OCI-LY3 (cell line): ENCODE results near the gene CNNM2.

ENCODE experiments used
- H2AFZ ChIP-seq: fragments of 200-600, 300-600 bp; shearing (Covaris generic); 2 replicates; pipeline ENCODE4 v1.6.0; 2014; ENCODE audit warnings: antibody characterized with exemption, low read depth, low read length
- H3K27ac ChIP-seq: fragments of 200-600, 300-600 bp; sonication (generic); 2 replicates; pipeline ENCODE4 v1.5.1; 2014; ENCODE audit warnings: mild to moderate bottlenecking, low read length, moderate library complexity, mixed read lengths
- H3K27me3 ChIP-seq: fragments of 200-600, 300-600 bp; sonication (generic); 2 replicates; pipeline ENCODE4 v1.6.1; 2014; ENCODE audit warnings: low read depth, low read length, mixed read lengths
- H3K36me3 ChIP-seq: fragments of 200-600, 300-600 bp; sonication (generic); replicated peaks from 2 replicates; pipeline ENCODE3; 2014; ENCODE audit warnings: low read depth, low read length, mixed read lengths
- H3K4me1 ChIP-seq: fragments of 300-600, 200-600 bp; sonication (generic); 2 replicates; pipeline ENCODE4 v1.6.1; 2014; ENCODE audit warnings: low read length, mixed read lengths
- H3K4me2 ChIP-seq: fragments of 200-600, 300-600 bp; sonication (generic); 2 replicates; pipeline ENCODE4 v1.6.1; 2014; ENCODE audit warnings: low read length, mixed read lengths
- H3K4me3 ChIP-seq: fragments of 300-600, 200-600 bp; sonication (generic); 2 replicates; pipeline ENCODE4 v1.5.1; 2014; ENCODE audit warnings: antibody characterized with exemption, mild to moderate bottlenecking, low read length, moderate library complexity
- H3K79me2 ChIP-seq: fragments of 300-600, 200-600 bp; shearing (Covaris generic); 2 replicates; pipeline ENCODE4 v1.6.1; 2014; ENCODE audit warnings: mild to moderate bottlenecking, low read length, mixed read lengths
- H3K9ac ChIP-seq: fragments of 300-600, 200-600 bp; shearing (Covaris generic); 2 replicates; pipeline ENCODE4 v1.6.0; 2014; ENCODE audit warnings: mild to moderate bottlenecking, low read length, moderate library complexity
- H3K9me3 ChIP-seq: fragments of 200-600, 300-600 bp; shearing (Covaris generic); 2 replicates; pipeline ENCODE4 v1.6.1; 2014; ENCODE audit warnings: low read length, mixed read lengths; ENCODE audit not compliant: insufficient read depth
- H4K20me1 ChIP-seq: fragments of 200-600, 300-600 bp; sonication (generic); 2 replicates; pipeline ENCODE4 v1.6.1; 2016; ENCODE audit warnings: low read length, mixed read lengths; ENCODE audit not compliant: insufficient read depth
- EZH2phosphoT487 ChIP-seq: fragments of 200-600 bp; shearing (Covaris generic); IDR thresholded peaks from 2 replicates; pipeline ENCODE4 v1.6.1; 2018; ENCODE audit warnings: antibody characterized with exemption, mixed run types, low read depth
- TF ChIP-seq, protein P1 (sequence below): fragments of 200-600, 300-600 bp; sonication (generic); IDR thresholded peaks from 2 replicates; pipeline ENCODE4 v1.5.1; 2014; ENCODE audit warnings: antibody characterized with exemption, low read length, low read depth

Gene CNNM2

DNA sequence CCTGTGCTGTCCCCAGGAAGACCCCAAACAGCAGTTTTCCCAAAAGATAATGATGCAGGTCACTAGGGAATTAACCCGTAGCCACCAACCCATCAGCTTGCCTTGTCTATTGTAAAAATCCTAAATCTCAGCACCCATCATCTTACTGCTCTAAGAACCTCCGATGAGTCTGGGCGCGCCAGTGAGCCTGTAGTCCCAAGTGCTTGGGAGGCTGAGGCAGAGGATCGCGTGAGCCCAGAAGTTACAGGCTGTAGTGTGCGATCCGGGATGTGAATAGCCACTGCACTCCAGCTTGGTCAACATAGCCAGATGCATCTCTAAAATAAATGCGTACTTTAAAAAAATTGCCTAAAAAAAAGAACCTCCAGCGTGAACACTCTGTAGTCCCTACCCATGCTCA is 47.9 kb upstream of the CNNM2 start:
- TF ChIP-seq EZH2phosphoT487 = no peak
- TF ChIP-seq, protein P1, sequence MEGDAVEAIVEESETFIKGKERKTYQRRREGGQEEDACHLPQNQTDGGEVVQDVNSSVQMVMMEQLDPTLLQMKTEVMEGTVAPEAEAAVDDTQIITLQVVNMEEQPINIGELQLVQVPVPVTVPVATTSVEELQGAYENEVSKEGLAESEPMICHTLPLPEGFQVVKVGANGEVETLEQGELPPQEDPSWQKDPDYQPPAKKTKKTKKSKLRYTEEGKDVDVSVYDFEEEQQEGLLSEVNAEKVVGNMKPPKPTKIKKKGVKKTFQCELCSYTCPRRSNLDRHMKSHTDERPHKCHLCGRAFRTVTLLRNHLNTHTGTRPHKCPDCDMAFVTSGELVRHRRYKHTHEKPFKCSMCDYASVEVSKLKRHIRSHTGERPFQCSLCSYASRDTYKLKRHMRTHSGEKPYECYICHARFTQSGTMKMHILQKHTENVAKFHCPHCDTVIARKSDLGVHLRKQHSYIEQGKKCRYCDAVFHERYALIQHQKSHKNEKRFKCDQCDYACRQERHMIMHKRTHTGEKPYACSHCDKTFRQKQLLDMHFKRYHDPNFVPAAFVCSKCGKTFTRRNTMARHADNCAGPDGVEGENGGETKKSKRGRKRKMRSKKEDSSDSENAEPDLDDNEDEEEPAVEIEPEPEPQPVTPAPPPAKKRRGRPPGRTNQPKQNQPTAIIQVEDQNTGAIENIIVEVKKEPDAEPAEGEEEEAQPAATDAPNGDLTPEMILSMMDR = no peak
- Histone ChIP-seq H4K20me1 (no peaks in the 10 kb centered on the region), H3K4me3 (no peak overlapping the region; the same call in 1 of the 2 replicates), H3K9me3 (no peaks in the 10 kb centered on the region), H3K79me2 (no peaks in the 10 kb centered on the region), H3K9ac (no peak overlapping the region), H3K4me1 (no peaks in the 10 kb centered on the region), H3K36me3 (no peaks in the 10 kb centered on the region), H3K27ac (no peak overlapping the region), H3K4me2 (peak overlapping the region; percentile 72), H2AFZ (no peak overlapping the region), H3K27me3 (no peaks in the 10 kb centered on the region)

DNA sequence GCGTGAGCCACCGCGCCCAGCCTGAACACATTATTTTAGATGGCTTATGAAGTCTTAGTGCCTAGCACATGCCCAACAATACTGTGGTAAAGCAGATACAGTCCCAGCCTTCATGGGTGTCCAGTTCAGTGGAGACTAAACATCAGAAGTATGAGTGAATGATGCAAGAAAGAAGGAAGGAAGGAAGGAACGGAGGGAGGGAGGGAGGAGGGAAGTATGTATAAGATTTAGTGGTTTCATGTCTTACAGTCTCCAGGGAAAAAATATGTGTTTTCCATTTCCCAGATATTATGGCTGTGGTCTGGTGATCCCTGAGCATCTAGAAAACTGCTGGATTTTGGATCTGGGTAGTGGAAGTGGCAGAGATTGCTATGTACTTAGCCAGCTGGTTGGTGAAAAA is 45.9 kb upstream of the CNNM2 start:
- Histone ChIP-seq H3K4me1 (no peaks in the 10 kb centered on the region), H3K4me3 (no peak overlapping the region), H3K9ac (no peak overlapping the region), H3K36me3 (no peaks in the 10 kb centered on the region), H3K9me3 (no peaks in the 10 kb centered on the region), H2AFZ (no peak overlapping the region), H3K79me2 (no peaks in the 10 kb centered on the region), H3K27me3 (no peaks in the 10 kb centered on the region), H3K27ac (no peak overlapping the region), H3K4me2 (no peak overlapping the region), H4K20me1 (no peaks in the 10 kb centered on the region)
- TF ChIP-seq EZH2phosphoT487 = no peak
- TF ChIP-seq, protein P1 = no peak

DNA sequence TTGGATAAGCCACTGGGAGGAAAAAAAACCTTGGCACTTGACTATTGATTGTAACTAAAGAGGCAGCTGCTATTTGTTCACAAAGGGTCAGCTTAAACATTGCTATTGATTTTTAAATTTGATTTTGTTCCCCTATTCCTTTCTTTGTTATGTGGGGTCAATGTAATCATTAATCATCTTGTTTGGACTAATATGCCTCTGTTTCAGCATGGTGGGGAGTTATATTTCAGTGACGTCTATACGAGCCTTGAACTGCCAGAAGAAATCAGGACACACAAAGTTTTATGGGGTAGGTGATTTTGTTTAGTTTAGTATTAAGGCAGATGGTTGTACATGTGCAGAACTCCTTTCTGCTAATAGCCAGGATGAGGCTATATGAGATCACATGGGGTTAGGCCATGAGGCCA is 41.3 kb upstream of the CNNM2 start:
- Histone ChIP-seq H3K36me3 (no peaks in the 10 kb centered on the region), H3K4me2 (no peak overlapping the region), H3K27me3 (no peaks in the 10 kb centered on the region), H2AFZ (no peak overlapping the region), H3K79me2 (no peaks in the 10 kb centered on the region), H3K4me3 (no peak overlapping the region), H4K20me1 (no peaks in the 10 kb centered on the region), H3K9ac (no peak overlapping the region), H3K9me3 (no peaks in the 10 kb centered on the region), H3K27ac (no peak overlapping the region), H3K4me1 (no peaks in the 10 kb centered on the region)
- no peak for TF ChIP-seq EZH2phosphoT487
- TF ChIP-seq, protein P1 = no peak

DNA sequence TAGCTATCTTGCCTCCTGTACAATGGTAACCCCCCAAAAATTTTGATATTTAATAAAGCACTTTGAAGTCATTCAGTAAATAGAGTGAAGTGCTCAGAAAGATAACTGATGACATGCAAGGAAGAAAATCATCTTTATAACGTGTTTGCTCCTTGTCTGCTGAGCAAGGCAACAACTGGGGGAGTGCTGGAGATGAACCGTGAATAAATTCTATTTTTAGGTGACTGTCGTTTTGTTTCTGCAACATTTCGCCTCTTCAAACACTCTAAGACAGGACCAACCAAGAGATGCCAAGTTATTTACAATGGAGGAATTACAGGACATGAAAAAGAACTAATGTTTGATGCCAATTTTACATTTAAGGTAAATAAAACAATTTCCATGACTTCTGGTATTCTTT is 39.5 kb upstream of the CNNM2 start:
- Histone ChIP-seq H4K20me1 (no peaks in the 10 kb centered on the region), H3K79me2 (no peaks in the 10 kb centered on the region), H3K4me1 (no peaks in the 10 kb centered on the region), H3K36me3 (no peaks in the 10 kb centered on the region), H3K9ac (no peak overlapping the region), H3K27ac (no peak overlapping the region), H3K4me3 (no peak overlapping the region), H3K27me3 (no peaks in the 10 kb centered on the region), H2AFZ (no peak overlapping the region), H3K4me2 (no peak overlapping the region), H3K9me3 (no peaks in the 10 kb centered on the region)
- TF ChIP-seq, protein P1 = no peak
- no peak for TF ChIP-seq EZH2phosphoT487
